Ovary (tissue), 3 donors: Measurements from ENCODE around the gene MAPRE3.

Source experiments
- POLR2A ChIP-seq: fragments of 450-650 bp; IDR thresholded peaks from one replicate; pipeline ENCODE4 v1.6.1; 2017; ENCODE audit warnings: antibody characterized with exemption, mild to moderate bottlenecking, moderate library complexity
- TF ChIP-seq, protein P1 (sequence below), 3 donors: fragments of 450-650 bp in 2 of 3; fragments of 200-600 bp in 1 of 3; IDR thresholded peaks; one replicate each; pipeline versions ENCODE4 v1.5.1 to v1.8.0; 2016 to 2022; ENCODE audit warnings: antibody characterized with exemption in 3 of 3, mild to moderate bottlenecking in 1 of 3
- donor health status: DM: no; HTN: no; CAD: no.

DNA sequence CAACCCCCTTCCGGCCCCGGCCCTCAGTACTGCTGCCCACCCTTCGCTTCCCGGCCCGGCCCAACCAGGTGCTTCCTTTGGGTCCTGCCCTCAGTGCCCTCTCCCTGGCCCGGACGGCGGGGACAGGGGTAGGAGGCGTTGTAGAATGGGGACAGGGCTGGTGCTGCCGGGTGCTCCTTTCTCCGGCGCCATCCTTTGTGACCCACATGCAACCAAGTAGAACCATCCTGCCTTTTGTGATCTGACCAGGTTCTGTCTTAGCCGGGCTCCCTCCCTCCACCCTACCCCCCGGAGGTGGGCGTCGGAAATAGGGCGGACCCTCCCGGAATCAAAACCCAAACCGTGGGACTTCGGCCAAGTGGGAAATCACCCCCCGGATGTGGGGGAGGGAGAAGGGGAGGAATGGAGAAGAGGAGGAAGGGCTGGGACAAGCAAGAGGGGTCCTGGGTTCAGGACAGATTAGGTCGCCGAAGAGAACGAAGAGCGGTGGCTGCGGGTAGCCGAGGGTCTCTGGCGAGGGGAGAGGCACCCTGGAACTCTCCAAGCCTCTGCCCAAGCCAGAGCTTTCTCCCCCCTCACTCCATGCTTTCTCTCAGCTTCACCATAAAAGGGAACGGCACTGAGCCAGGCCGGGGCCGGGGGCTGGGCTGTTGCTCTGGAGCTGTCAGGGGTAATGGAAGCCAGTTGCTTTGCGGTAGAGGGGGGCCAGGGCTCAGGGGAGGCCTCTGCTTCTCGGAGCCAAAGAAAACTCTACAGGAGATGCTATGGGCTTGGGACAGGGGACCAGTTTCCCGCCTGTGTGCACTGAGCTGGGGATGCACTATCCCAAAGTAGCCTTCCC lies 101.8 kb downstream of the MAPRE3 start:
- TF ChIP-seq POLR2A, result no peak
- TF ChIP-seq, protein P1, sequence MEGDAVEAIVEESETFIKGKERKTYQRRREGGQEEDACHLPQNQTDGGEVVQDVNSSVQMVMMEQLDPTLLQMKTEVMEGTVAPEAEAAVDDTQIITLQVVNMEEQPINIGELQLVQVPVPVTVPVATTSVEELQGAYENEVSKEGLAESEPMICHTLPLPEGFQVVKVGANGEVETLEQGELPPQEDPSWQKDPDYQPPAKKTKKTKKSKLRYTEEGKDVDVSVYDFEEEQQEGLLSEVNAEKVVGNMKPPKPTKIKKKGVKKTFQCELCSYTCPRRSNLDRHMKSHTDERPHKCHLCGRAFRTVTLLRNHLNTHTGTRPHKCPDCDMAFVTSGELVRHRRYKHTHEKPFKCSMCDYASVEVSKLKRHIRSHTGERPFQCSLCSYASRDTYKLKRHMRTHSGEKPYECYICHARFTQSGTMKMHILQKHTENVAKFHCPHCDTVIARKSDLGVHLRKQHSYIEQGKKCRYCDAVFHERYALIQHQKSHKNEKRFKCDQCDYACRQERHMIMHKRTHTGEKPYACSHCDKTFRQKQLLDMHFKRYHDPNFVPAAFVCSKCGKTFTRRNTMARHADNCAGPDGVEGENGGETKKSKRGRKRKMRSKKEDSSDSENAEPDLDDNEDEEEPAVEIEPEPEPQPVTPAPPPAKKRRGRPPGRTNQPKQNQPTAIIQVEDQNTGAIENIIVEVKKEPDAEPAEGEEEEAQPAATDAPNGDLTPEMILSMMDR (IDR thresholded peaks at IDR 0.05), result no peak
